Measurements from ENCODE around the gene VSNL1. TPM values are rescaled to one million over a fixed set of nuclear protein-coding genes. Genes with fewer than 3 reads are reported as not detected.

Gene VSNL1
- total RNA-seq, 2 donors from 2014 or later = 0.66 to 4.2 TPM

DNA sequence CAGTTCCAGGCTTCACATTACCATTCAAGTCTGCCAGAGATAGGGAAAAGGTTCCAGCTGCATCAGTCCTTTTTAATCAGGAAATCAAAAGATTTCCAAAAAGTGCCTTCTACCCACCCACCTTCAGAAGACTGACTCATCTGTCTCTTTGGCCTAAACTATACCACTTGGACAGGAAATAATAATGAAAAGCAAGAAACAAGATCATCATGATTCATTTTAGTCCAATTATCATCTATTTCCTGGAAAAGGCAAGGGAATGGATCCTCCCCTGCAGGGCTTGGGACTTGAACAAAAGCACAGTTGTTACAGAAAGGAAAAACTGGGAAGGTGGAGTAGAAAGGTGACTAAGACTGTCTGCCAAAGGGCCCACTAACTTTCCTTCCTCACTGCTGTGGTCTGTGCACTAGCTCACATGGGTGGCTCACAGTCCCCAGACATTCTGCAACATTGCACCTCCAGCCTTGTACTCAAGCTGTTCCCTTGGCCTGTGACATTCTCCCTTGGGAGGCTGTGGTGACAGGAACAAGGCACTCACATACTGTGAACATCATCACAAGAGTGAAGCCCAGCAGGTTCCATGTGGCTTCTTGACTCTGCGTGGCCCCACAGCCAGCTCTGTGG is 75.3 kb downstream of the VSNL1 start:
- 85 to 100% methylated on average over 1 of the region's 1 CpG for WGBS, 2 donors
- intact Hi-C loops (cut with DNase I) = no loop called here
- H3K36me3 ChIP-seq (replicated peaks in 1 of 2; ENCODE audit: insufficient read depth in 1 of 2, low read depth in 2 of 2) = no peaks in the 10 kb centered on the region
- no peak overlapping the region for H3K4me3 ChIP-seq
- H3K27ac ChIP-seq = no peak overlapping the region
- no peak for ATAC-seq
- H3K9me3 ChIP-seq = no peaks in the 10 kb centered on the region
- DNase-seq = no peak
- H3K27me3 ChIP-seq = no peaks in the 10 kb centered on the region
- no peak for TF ChIP-seq POLR2A (IDR thresholded peaks at IDR 0.05)
- TF ChIP-seq, protein P1, sequence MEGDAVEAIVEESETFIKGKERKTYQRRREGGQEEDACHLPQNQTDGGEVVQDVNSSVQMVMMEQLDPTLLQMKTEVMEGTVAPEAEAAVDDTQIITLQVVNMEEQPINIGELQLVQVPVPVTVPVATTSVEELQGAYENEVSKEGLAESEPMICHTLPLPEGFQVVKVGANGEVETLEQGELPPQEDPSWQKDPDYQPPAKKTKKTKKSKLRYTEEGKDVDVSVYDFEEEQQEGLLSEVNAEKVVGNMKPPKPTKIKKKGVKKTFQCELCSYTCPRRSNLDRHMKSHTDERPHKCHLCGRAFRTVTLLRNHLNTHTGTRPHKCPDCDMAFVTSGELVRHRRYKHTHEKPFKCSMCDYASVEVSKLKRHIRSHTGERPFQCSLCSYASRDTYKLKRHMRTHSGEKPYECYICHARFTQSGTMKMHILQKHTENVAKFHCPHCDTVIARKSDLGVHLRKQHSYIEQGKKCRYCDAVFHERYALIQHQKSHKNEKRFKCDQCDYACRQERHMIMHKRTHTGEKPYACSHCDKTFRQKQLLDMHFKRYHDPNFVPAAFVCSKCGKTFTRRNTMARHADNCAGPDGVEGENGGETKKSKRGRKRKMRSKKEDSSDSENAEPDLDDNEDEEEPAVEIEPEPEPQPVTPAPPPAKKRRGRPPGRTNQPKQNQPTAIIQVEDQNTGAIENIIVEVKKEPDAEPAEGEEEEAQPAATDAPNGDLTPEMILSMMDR (IDR thresholded peaks at IDR 0.05) = no peak
- H3K4me1 ChIP-seq = no peaks in the 10 kb centered on the region

DNA sequence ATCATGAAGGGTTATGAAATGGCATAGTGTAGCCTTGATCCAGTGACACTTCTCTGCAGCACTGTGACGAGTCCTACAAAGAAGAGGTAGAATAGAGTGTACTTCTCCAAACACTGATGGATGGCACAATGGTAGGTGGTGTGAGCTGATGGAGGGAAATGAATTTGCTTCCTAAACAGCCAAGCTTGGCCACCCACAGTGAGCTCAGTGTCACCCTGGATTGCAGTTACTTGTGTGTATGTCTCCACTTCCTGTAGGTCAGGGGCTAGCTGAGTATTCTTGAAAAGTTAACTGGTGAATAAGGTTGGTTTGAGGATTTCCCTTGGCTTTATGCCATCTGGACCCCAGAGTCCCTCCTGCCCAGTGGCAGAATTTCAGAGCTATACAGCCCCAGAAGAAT is 75.9 kb downstream of the VSNL1 start:
- H3K4me1 ChIP-seq = no peaks in the 10 kb centered on the region
- intact Hi-C loops (cut with DNase I) = no loop called here
- H3K27me3 ChIP-seq = no peaks in the 10 kb centered on the region
- H3K9me3 ChIP-seq = no peaks in the 10 kb centered on the region
- H3K27ac ChIP-seq = no peak overlapping the region
- H3K4me3 ChIP-seq = no peak overlapping the region
- DNase-seq (no peak), ATAC-seq (no peak)
- TF ChIP-seq POLR2A (IDR thresholded peaks at IDR 0.05) = no peak
- TF ChIP-seq, protein P1 (IDR thresholded peaks at IDR 0.05) = no peak
- WGBS, 2 donors = 60 to 89% methylated on average over 1 of the region's 1 CpG
- no peaks in the 10 kb centered on the region for H3K36me3 ChIP-seq (replicated peaks in 1 of 2; ENCODE audit: insufficient read depth in 1 of 2, low read depth in 2 of 2)

DNA sequence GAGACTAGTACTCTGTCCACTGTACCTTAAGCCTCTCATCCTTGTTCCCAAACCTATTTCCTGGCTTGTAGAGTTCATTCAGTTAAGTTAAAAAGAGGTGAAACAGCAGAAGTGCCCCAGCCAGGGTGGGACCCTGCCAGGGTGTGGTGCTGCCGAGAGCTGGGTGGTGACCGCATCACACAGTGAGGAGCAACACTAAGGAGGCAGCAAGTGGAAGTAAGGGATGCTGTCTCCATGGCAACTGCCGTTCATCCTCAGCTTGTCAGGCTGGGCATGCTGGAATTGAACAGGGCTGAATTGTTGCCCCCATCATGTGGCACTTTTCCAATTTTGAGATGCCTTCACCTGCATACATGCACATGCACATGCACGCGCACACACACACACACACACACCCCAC is 77.0 kb downstream of the VSNL1 start:
- H3K4me3 ChIP-seq = no peak overlapping the region
- intact Hi-C loops (cut with DNase I) = no loop called here
- no peaks in the 10 kb centered on the region for H3K36me3 ChIP-seq (replicated peaks in 1 of 2; ENCODE audit: insufficient read depth in 1 of 2, low read depth in 2 of 2)
- TF ChIP-seq, protein P1 (IDR thresholded peaks at IDR 0.05) = no peak
- no peak for TF ChIP-seq POLR2A (IDR thresholded peaks at IDR 0.05)
- no peak overlapping the region for H3K27ac ChIP-seq
- 66 to 92% methylated on average over 5 of the region's 5 CpGs for WGBS, 2 donors
- no peaks in the 10 kb centered on the region for H3K9me3 ChIP-seq
- DNase-seq (no peak), ATAC-seq (no peak)
- H3K4me1 ChIP-seq = no peaks in the 10 kb centered on the region
- no peaks in the 10 kb centered on the region for H3K27me3 ChIP-seq

DNA sequence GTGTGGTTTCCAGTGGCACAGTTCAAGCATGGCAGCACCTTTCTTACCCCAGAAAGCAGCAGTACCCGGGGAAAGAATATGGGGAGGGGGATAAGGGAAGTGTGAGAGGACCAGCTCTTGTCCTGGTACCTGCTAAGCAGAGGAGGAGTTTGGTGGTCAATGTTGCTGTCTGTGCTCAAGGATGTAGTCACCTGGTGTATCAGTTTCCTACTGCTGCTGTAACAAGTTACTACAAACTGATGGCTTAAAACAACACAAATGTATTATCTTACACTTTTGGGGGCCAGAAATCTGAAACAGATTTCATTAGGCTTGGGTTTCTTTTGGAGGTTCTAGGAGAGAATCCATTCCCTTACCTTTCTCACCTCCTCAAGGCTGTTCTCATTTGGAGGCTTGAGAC is 77.5 kb downstream of the VSNL1 start:
- DNase-seq = no peak
- Histone ChIP-seq H3K36me3 (replicated peaks in 1 of 2; ENCODE audit: insufficient read depth in 1 of 2, low read depth in 2 of 2) (no peaks in the 10 kb centered on the region), H3K4me3 (no peak overlapping the region), H3K27ac (no peak overlapping the region), H3K9me3 (no peaks in the 10 kb centered on the region), H3K27me3 (no peaks in the 10 kb centered on the region), H3K4me1 (no peaks in the 10 kb centered on the region)
- WGBS, 2 donors = 20 to 24% methylated on average over 1 of the region's 1 CpG
- TF ChIP-seq, protein P1 (IDR thresholded peaks at IDR 0.05) = no peak
- TF ChIP-seq POLR2A (IDR thresholded peaks at IDR 0.05) = no peak
- ATAC-seq = no peak
- intact Hi-C loops (cut with DNase I) = no loop called here

DNA sequence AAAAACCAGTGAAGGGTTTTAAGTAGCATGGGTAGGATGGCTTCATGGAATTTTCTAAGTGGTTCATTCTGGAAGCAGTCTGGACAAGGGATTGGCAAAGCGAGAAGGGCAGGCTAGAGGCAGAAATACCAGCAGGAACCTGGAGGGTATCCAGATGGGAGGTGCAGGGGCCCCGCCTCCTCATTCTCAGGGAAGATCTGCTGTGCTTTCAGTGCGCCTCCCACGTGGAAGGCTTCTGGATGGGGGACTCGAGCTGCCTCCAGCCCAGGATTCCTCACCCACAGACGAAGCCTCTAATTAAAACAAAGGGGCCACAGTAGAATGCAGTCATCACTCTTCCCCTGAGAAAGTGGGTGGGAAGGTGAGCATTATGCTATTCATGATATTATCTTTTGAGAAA is 79.8 kb downstream of the VSNL1 start:
- no peaks in the 10 kb centered on the region for H3K27me3 ChIP-seq
- no peaks in the 10 kb centered on the region for H3K4me1 ChIP-seq
- intact Hi-C loops (cut with DNase I) = no loop called here
- no peak for DNase-seq
- 32 to 53% methylated on average over 5 to 6 of the region's 6 CpGs for WGBS, 2 donors
- TF ChIP-seq, protein P1 (IDR thresholded peaks at IDR 0.05) = no peak
- TF ChIP-seq POLR2A (IDR thresholded peaks at IDR 0.05) = no peak
- no peaks in the 10 kb centered on the region for H3K36me3 ChIP-seq (replicated peaks in 1 of 2; ENCODE audit: insufficient read depth in 1 of 2, low read depth in 2 of 2)
- H3K4me3 ChIP-seq = no peak overlapping the region
- no peaks in the 10 kb centered on the region for H3K9me3 ChIP-seq
- no peak for ATAC-seq
- H3K27ac ChIP-seq = no peak overlapping the region

Data from body of pancreas (tissue), 4 donors.